ENCODE measurements around the gene AMDHD1. TPM values are rescaled to one million over a fixed set of nuclear protein-coding genes. Genes with fewer than 3 reads are reported as not detected.

The AMDHD1 gene
- total RNA-seq, 1 donor: 0.63 TPM

GRCh38 chr12:95997911-95998510 lies 54.9 kb downstream of the AMDHD1 start:
- DNase-seq (ENCODE audit: low read depth): no peak
- TF ChIP-seq CTCF (IDR thresholded peaks at IDR 0.05; ENCODE audit: insufficient read depth, low read length): no peak
- no peak overlapping the region for H3K4me3 ChIP-seq (ENCODE audit: low read depth, low read length)

GRCh38 chr12:95998611-95999286 lies 55.6 kb downstream of the AMDHD1 start:
- DNase-seq (ENCODE audit: low read depth): peak; percentile 69
- H3K4me3 ChIP-seq (ENCODE audit: low read depth, low read length): no peak overlapping the region
- TF ChIP-seq CTCF (IDR thresholded peaks at IDR 0.05; ENCODE audit: insufficient read depth, low read length): peak; percentile 67

GRCh38 chr12:95999484-95999883 lies 56.4 kb downstream of the AMDHD1 start:
- TF ChIP-seq CTCF (IDR thresholded peaks at IDR 0.05; ENCODE audit: insufficient read depth, low read length): no peak
- no peak for DNase-seq (ENCODE audit: low read depth)
- H3K4me3 ChIP-seq (ENCODE audit: low read depth, low read length): no peak overlapping the region

- H3K4me3 ChIP-seq (ENCODE audit: low read depth, low read length): no peak overlapping the region
- no peak for TF ChIP-seq CTCF (IDR thresholded peaks at IDR 0.05; ENCODE audit: insufficient read depth, low read length)
- DNase-seq (ENCODE audit: low read depth): no peak
Observed at GRCh38 chr12:96000858-96001257, 57.7 kb downstream of the AMDHD1 start.

- no peak overlapping the region for H3K4me3 ChIP-seq (ENCODE audit: low read depth, low read length)
- DNase-seq (ENCODE audit: low read depth): no peak
- TF ChIP-seq CTCF (IDR thresholded peaks at IDR 0.05; ENCODE audit: insufficient read depth, low read length): no peak
Observed at GRCh38 chr12:96006727-96007126, 63.6 kb downstream of the AMDHD1 start.

GRCh38 chr12:96007729-96008128 lies 64.6 kb downstream of the AMDHD1 start:
- TF ChIP-seq CTCF (IDR thresholded peaks at IDR 0.05; ENCODE audit: insufficient read depth, low read length): no peak
- no peak overlapping the region for H3K4me3 ChIP-seq (ENCODE audit: low read depth, low read length)
- DNase-seq (ENCODE audit: low read depth): no peak

Data from fibroblast of the aortic adventitia (primary cell).